ENCODE measurements around the gene CELSR1. TPM values are rescaled to one million over a fixed set of nuclear protein-coding genes. Genes with fewer than 3 reads are reported as not detected.

The CELSR1 gene
- total and polyA plus RNA-seq, 7 experiments from 2014 or later: 0.36 to 4.7 (median 0.97) TPM

GRCh38 chr22:46481386-46481785 lies 56.0 kb downstream of the CELSR1 start:
- Mint-ChIP-seq H3K4me1 (peaks cover 4 to 19% (median 10%) of the 10 kb centered on the region in 7 donors), H3K27me3 (peaks cover 4 to 13% (median 12%) of the 10 kb centered on the region in 5 donors), H3K36me3 (no peaks in the 10 kb centered on the region), H3K4me3 (no peak overlapping the region), H3K27ac (no peak overlapping the region), H3K9me3 (peaks cover 0 to 5% (median 2%) of the 10 kb centered on the region in 11 donors)
- ChIA-PET POLR2A (no interaction called here), CTCF (no interaction called here)
- DNase-seq: no peak
- no peak overlapping the region for H3K4me3 ChIP-seq (ENCODE audit: low read length)
- no peaks in the 10 kb centered on the region for H3K36me3 ChIP-seq (ENCODE audit: control insufficient read depth in 2 of 3, insufficient read depth in 3 of 3, low read length in 3 of 3)
- no peak overlapping the region for H3K27ac ChIP-seq (ENCODE audit: low read depth, low read length)
- no peak for ATAC-seq
- no peaks in the 10 kb centered on the region for H3K27me3 ChIP-seq (ENCODE audit: control insufficient read depth in 2 of 2, insufficient read depth in 2 of 2, low read length in 2 of 2)
- no peaks in the 10 kb centered on the region for H3K9me3 ChIP-seq (ENCODE audit: control insufficient read depth in 2 of 3, low read length in 3 of 3)
- H3K4me1 ChIP-seq (ENCODE audit: control insufficient read depth in 2 of 2, insufficient read depth in 2 of 2, low read length in 2 of 2): no peaks in the 10 kb centered on the region
- intact Hi-C loops (cut with micrococcal nuclease): no loop called here

- no peak for DNase-seq
- Histone ChIP-seq H3K36me3 (ENCODE audit: control insufficient read depth in 2 of 3, insufficient read depth in 3 of 3, low read length in 3 of 3) (no peaks in the 10 kb centered on the region), H3K4me3 (ENCODE audit: low read length) (no peak overlapping the region), H3K27me3 (ENCODE audit: control insufficient read depth in 2 of 2, insufficient read depth in 2 of 2, low read length in 2 of 2) (no peaks in the 10 kb centered on the region), H3K27ac (ENCODE audit: low read depth, low read length) (no peak overlapping the region), H3K4me1 (ENCODE audit: control insufficient read depth in 2 of 2, insufficient read depth in 2 of 2, low read length in 2 of 2) (no peaks in the 10 kb centered on the region), H3K9me3 (ENCODE audit: control insufficient read depth in 2 of 3, low read length in 3 of 3) (no peaks in the 10 kb centered on the region)
- Mint-ChIP-seq H3K9me3 (peaks cover 0 to 5% (median 3%) of the 10 kb centered on the region in 11 donors), H3K36me3 (no peaks in the 10 kb centered on the region), H3K27me3 (peaks cover 8 to 18% (median 13%) of the 10 kb centered on the region in 5 donors), H3K4me3 (no peak overlapping the region), H3K27ac (no peak overlapping the region), H3K4me1 (peaks cover 4 to 20% (median 10%) of the 10 kb centered on the region in 7 donors)
- ATAC-seq: no peak
- POLR2A ChIA-PET: no interaction called here
- intact Hi-C loops (cut with micrococcal nuclease): no loop called here
- CTCF ChIA-PET: no interaction called here
Observed at GRCh38 chr22:46480396-46480795, 57.0 kb downstream of the CELSR1 start.

- no peaks in the 10 kb centered on the region for H3K9me3 ChIP-seq (ENCODE audit: control insufficient read depth in 2 of 3, low read length in 3 of 3)
- H3K27ac ChIP-seq (ENCODE audit: low read depth, low read length): no peak overlapping the region
- H3K4me1 ChIP-seq (ENCODE audit: control insufficient read depth in 2 of 2, insufficient read depth in 2 of 2, low read length in 2 of 2): no peaks in the 10 kb centered on the region
- no peak overlapping the region for H3K4me3 ChIP-seq (ENCODE audit: low read length)
- H3K27me3 ChIP-seq (ENCODE audit: control insufficient read depth in 2 of 2, insufficient read depth in 2 of 2, low read length in 2 of 2): no peaks in the 10 kb centered on the region
- no peaks in the 10 kb centered on the region for H3K36me3 ChIP-seq (ENCODE audit: control insufficient read depth in 2 of 3, insufficient read depth in 3 of 3, low read length in 3 of 3)
- Mint-ChIP-seq H3K27ac (no peak overlapping the region), H3K36me3 (peaks cover 0 to 5% (median 0%) of the 10 kb centered on the region in 5 donors), H3K27me3 (peaks cover 12 to 27% (median 18%) of the 10 kb centered on the region in 5 donors), H3K9me3 (peaks cover 0 to 12% (median 5%) of the 10 kb centered on the region in 11 donors), H3K4me3 (no peak overlapping the region), H3K4me1 (peaks cover 4 to 20% (median 10%) of the 10 kb centered on the region in 7 donors)
- DNase-seq (no peak), ATAC-seq (no peak)
- ChIA-PET CTCF (no interaction called here), POLR2A (no interaction called here)
- intact Hi-C loops (cut with micrococcal nuclease): no loop called here
Observed at GRCh38 chr22:46479046-46479445, 58.4 kb downstream of the CELSR1 start.

DNA sequence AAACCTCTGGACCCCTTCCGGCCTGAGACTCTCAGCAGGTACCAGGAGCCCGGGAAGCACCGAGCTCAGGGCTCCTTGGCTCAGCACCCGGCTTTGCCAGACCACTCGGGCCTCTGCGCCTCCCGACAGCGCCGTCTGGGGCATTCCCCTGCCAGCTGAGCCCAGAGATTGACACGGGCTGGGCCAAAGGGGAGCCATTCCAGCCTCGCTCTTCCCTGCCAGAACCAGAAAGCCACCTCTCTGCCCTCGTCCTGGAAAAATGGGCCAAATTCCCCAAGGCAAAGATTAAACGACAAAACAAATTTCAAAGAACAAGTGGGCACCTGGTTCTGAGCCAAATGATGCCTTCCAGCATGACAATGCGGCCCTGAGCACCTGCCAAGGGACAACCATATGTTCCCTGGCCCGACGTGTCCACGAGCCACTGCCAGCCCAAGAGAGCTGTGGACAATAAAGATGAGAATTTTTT lies 59.3 kb downstream of the CELSR1 start:
- Histone ChIP-seq H3K27ac (ENCODE audit: low read depth, low read length) (no peak overlapping the region), H3K4me1 (ENCODE audit: control insufficient read depth in 2 of 2, insufficient read depth in 2 of 2, low read length in 2 of 2) (no peaks in the 10 kb centered on the region), H3K9me3 (ENCODE audit: control insufficient read depth in 2 of 3, low read length in 3 of 3) (no peaks in the 10 kb centered on the region), H3K27me3 (ENCODE audit: control insufficient read depth in 2 of 2, insufficient read depth in 2 of 2, low read length in 2 of 2) (no peaks in the 10 kb centered on the region), H3K4me3 (ENCODE audit: low read length) (no peak overlapping the region), H3K36me3 (ENCODE audit: control insufficient read depth in 2 of 3, insufficient read depth in 3 of 3, low read length in 3 of 3) (no peaks in the 10 kb centered on the region)
- CTCF ChIA-PET: no interaction called here
- Mint-ChIP-seq H3K27me3 (peaks cover 12 to 30% (median 18%) of the 10 kb centered on the region in 5 donors), H3K36me3 (peaks cover 0 to 5% (median 0%) of the 10 kb centered on the region in 5 donors), H3K9me3 (peaks cover 0 to 12% (median 5%) of the 10 kb centered on the region in 11 donors), H3K4me1 (peaks cover 4 to 20% (median 10%) of the 10 kb centered on the region in 7 donors), H3K27ac (no peak overlapping the region), H3K4me3 (no peak overlapping the region)
- POLR2A ChIA-PET: no interaction called here
- ATAC-seq: no peak
- DNase-seq: no peak
- intact Hi-C loops (cut with micrococcal nuclease): no loop called here

- Mint-ChIP-seq H3K4me1 (peaks cover 1 to 20% (median 9%) of the 10 kb centered on the region in 7 donors), H3K4me3 (peak overlapping the region in 1 of 10 donors; percentile 60), H3K9me3 (peaks cover 0 to 12% (median 3%) of the 10 kb centered on the region in 11 donors), H3K27me3 (peaks cover 12 to 30% (median 15%) of the 10 kb centered on the region in 5 donors), H3K36me3 (peaks cover 0 to 5% (median 0%) of the 10 kb centered on the region in 5 donors), H3K27ac (no peak overlapping the region)
- DNase-seq (no peak), ATAC-seq (no peak)
- intact Hi-C loops (cut with micrococcal nuclease): no loop called here
- Histone ChIP-seq H3K4me3 (ENCODE audit: low read length) (no peak overlapping the region), H3K27me3 (ENCODE audit: control insufficient read depth in 2 of 2, insufficient read depth in 2 of 2, low read length in 2 of 2) (no peaks in the 10 kb centered on the region), H3K36me3 (ENCODE audit: control insufficient read depth in 2 of 3, insufficient read depth in 3 of 3, low read length in 3 of 3) (no peaks in the 10 kb centered on the region), H3K27ac (ENCODE audit: low read depth, low read length) (no peak overlapping the region), H3K9me3 (ENCODE audit: control insufficient read depth in 2 of 3, low read length in 3 of 3) (no peaks in the 10 kb centered on the region), H3K4me1 (ENCODE audit: control insufficient read depth in 2 of 2, insufficient read depth in 2 of 2, low read length in 2 of 2) (no peaks in the 10 kb centered on the region)
- POLR2A ChIA-PET: no interaction called here
- CTCF ChIA-PET: no interaction called here
Observed at GRCh38 chr22:46476547-46476941, 60.9 kb downstream of the CELSR1 start.

- Histone ChIP-seq H3K4me3 (ENCODE audit: low read length) (no peak overlapping the region), H3K9me3 (ENCODE audit: control insufficient read depth in 2 of 3, low read length in 3 of 3) (no peaks in the 10 kb centered on the region), H3K4me1 (ENCODE audit: control insufficient read depth in 2 of 2, insufficient read depth in 2 of 2, low read length in 2 of 2) (no peaks in the 10 kb centered on the region), H3K36me3 (ENCODE audit: control insufficient read depth in 2 of 3, insufficient read depth in 3 of 3, low read length in 3 of 3) (no peaks in the 10 kb centered on the region), H3K27ac (ENCODE audit: low read depth, low read length) (no peak overlapping the region), H3K27me3 (ENCODE audit: control insufficient read depth in 2 of 2, insufficient read depth in 2 of 2, low read length in 2 of 2) (no peaks in the 10 kb centered on the region)
- CTCF ChIA-PET: no interaction called here
- no peak overlapping the region for H3K4me3 Mint-ChIP-seq
- intact Hi-C loops (cut with micrococcal nuclease): no loop called here
- DNase-seq (no peak), ATAC-seq (no peak)
- H3K4me1 Mint-ChIP-seq: peaks cover 0 to 9% (median 0%) of the 10 kb centered on the region in 7 donors
- POLR2A ChIA-PET: no interaction called here
- H3K36me3 Mint-ChIP-seq: peaks cover 0 to 5% (median 0%) of the 10 kb centered on the region in 5 donors
- peaks cover 4 to 28% (median 12%) of the 10 kb centered on the region in 5 donors for H3K27me3 Mint-ChIP-seq
- H3K27ac Mint-ChIP-seq: no peak overlapping the region
- peaks cover 0 to 12% (median 3%) of the 10 kb centered on the region in 11 donors for H3K9me3 Mint-ChIP-seq
Observed at GRCh38 chr22:46473896-46474557, 63.4 kb downstream of the CELSR1 start.

All from naive thymus-derived CD4-positive, alpha-beta T cell (primary cell).